ENCODE measurements around the gene PTPA.

GRCh38 chr9:129130791-129131190 lies 19.6 kb downstream of the PTPA start:
- TF ChIP-seq CTCF (conservative IDR thresholded peaks at IDR 0.05 in 1 of 2, IDR thresholded peaks at IDR 0.05 in 1 of 2; ENCODE audit: low read depth in 1 of 2, low read length in 2 of 2) (no peak), EZH2 (IDR thresholded peaks at IDR 0.05; ENCODE audit: low read length, missing control alignments) (no peak)
